IPS-NIHi11 (cell line): ENCODE results near the gene ETFDH.
"Not testable (repeated sequence)": the region's sequence is repeated elsewhere in the genome, so short reads cannot be mapped to it uniquely, and the experiment has no call there.

Experiments
- DNase-seq: peaks from one replicate; pipeline ENCODE4 v3.0.0; 2012; ENCODE audit warnings: mixed read lengths, low spot score

ETFDH gene

GRCh38 chr4:158754385-158755180 is 82.5 kb downstream of the ETFDH start:
- no peak for DNase-seq

DNA sequence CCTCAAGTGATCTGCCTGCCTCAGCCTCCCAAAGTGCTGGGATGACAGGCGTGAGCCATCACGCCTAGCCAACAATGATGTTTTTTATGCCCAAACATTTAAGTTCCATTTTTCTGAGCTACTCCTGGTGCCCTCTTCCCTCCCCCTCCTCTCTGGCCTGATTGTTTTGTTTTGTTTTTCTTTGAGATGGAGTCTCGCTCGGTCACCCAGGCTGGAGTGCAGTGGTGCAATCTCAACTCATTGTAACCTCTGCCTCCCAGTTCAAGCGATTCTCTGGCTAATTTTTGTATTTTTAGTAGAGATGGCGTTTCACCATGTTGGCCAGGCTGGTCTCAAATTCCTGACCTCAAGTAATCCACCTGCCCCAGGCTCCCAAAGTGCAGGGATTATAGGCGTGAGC is 83.7 kb downstream of the ETFDH start:
- DNase-seq = not testable (repeated sequence)

- no peak for DNase-seq
Measured at GRCh38 chr4:158756588-158756987, 84.5 kb downstream of the ETFDH start.

DNA sequence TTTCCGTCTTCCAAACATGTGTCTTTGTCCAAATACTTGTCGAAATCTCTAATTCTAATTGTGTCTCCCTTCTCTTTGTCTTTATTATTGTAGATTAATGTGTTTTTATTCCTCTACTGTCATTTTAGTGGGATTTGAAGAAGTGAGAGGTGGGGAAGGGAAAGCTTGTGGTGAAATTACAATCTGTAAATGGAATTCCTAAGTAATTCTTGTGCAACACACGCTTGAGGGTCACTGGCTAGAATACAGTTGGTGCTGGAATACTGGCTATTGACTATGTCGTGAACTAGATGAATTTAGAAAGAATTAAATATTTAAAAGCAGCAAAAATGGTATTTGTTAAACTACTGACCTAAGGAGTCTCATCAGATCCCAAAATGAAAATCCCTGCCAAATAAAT is 86.0 kb downstream of the ETFDH start:
- DNase-seq = no peak

GRCh38 chr4:158758703-158759102 is 86.6 kb downstream of the ETFDH start:
- DNase-seq = no peak
